HG03108 (cell line): ENCODE measurements around the gene LONRF3.

Experiments
- ATAC-seq: cut with Tn5 transposase; IDR thresholded peaks from one replicate; pipeline ENCODE4 v1.9.1; 2021; ENCODE audit warnings: moderate library complexity; ENCODE audit not compliant: unreplicated experiment

LONRF3 gene

GRCh38 chrX:118974088-118974907, at the start of gene LONRF3:
Gene LONRF3, plus strand, starts transcription at chrX:118974618. Its CDS starts 163 bp downstream, at chrX:118974781.
- ATAC-seq: no peak

DNA sequence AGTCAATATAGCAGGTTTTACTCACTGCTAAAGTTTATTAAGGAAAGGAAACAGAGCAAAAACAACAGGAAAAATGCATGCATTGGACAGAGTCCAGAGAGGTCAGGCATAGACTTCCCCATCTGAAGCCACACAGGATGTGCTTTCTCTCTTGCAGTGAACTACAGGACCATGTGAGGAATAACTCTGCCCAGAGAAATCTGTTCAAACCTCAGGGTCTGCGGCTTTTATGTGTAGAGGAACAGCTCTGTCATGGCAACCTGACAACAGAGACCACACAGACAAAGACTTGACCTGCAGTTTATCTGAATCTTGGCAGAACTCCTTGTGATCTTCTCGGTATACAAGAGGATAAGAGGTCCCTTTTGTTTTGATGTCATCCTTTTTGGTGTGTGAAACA, 46.3 kb upstream of the LONRF3 start:
- no peak for ATAC-seq

DNA sequence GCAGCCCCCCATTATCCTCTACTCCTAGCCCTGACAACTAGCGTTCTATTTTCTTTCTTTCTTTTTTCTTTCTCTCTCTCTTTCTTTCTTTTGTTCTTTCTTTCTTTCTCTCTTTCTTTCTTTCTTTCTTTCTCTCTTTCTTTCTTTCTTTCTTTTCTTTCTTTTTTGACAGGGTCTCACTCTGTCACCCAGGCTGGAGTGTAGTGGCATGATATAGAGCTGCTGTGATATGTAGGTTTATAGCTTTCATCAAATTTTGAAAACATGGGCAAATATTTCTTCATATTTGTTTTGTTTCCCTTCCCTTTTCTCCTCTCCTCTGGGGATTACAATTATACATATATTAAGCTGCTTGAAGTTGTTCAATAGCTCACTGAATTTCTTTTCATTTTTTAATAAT, 39.1 kb upstream of the LONRF3 start:
- no peak for ATAC-seq

DNA sequence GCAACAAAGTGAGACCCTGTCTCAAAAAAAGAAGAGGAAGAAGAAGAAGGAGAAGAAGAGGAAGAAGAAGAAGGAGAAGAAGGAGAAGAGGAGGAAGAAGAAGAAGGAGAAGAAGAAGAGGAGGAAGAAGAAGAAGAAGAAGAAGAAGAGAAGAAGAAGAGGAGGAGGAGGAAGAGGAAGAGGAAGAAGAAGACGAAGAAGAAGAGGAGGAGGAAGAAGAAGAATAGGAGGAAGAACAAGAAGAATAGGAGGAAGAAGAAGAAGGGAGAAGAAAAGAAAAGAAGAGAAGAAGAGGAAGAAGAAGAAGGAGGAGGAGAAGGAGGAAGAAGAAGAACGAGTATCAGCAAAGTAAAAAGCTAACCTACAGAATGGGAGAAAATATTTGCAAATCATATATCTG, 33.3 kb upstream of the LONRF3 start:
- no peak for ATAC-seq

DNA sequence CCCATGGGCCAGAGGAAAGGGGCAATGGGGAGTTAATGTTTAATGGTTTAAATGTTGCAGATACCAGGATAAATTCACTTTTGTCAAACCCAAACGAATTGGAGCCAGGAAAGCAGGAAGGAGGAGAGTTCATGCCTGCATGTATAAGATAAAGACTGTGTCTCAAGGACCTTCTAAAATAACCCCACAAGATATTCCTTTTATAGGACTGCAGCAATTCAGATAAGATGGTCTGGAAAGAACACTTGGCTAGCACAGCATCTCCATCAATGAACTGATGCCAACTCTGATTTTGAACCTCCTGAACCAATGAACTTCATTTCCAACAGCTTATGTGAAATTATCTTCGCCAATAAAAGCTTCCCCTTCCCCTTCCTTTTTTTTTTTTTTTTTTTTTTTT, 31.3 kb upstream of the LONRF3 start:
- no peak for ATAC-seq

GRCh38 chrX:118945921-118946320, 28.5 kb upstream of the LONRF3 start:
- ATAC-seq: no peak

- no peak for ATAC-seq
Measured at GRCh38 chrX:118948270-118948669, 26.1 kb upstream of the LONRF3 start.

DNA sequence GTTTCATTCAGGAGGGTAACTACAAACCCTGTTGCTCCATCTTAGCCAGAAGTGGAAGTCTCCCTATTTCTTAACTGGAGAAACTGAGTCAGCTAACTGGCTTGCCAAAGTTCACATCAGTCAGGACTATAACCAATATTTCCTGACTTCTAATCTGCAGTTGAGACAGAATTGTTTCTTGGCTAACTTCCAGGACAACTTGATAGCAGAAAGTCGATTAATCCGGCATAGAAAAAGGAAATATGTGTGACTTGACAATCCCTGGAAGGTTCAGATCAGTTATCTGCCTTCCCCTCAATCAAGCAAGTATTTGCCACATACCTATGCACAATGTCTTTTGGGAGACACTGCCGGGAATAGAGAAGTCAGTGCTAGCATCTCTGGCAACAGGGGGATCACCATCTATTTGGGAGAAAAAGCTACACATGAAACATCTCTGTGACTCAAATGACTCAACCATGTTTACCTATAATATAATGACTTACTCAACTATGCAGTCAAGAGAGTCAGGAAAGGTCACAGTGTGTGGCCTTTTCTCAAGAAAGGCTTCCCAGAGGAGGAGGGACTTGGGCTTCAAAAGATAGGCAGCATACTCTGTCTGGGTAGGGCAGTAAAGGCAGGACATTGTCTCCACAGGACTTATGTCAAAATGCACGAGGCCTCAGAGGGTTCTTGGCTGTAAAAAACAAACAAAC, 12.4 kb upstream of the LONRF3 start:
- ATAC-seq: no peak

- ATAC-seq: no peak
Measured at GRCh38 chrX:118963159-118963558, 11.3 kb upstream of the LONRF3 start.

DNA sequence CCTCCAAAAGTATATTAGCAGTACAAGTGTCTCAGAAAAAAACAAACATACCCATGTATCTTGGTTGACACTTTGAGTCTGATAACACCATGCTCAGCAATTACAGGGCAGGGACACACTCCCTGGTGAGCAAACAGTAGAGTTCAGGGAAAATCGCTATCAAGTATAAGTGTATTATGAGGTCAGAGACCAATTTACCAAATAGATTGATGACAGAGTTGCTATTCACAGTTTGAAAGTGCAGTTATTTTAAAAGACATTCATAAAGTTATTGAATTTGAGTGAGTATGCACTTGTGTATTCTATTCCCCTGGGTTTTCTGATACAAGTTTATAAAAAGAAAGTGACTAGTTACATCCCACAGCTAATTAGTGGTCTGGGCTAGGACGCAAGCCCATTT, 10.2 kb upstream of the LONRF3 start:
- no peak for ATAC-seq

DNA sequence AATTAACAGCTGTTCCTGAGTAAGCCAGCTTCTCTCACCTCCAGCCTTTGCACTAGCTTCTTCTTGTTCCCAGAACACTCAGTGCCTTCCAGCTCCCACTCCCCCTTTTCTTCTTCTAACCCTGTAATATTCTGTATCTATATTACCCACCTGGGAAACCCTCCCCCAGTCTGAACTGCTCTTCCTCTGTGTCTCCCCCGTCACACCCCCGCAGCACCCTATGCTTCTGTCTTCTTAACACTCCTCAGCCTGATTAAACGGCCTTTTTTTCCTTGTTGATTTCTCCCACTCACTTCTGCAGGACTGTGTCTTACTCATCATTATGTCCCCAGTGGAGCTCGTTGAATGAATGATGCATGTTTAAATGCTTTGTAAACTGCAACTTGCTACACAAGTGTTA, 9.0 kb upstream of the LONRF3 start:
- no peak for ATAC-seq

DNA sequence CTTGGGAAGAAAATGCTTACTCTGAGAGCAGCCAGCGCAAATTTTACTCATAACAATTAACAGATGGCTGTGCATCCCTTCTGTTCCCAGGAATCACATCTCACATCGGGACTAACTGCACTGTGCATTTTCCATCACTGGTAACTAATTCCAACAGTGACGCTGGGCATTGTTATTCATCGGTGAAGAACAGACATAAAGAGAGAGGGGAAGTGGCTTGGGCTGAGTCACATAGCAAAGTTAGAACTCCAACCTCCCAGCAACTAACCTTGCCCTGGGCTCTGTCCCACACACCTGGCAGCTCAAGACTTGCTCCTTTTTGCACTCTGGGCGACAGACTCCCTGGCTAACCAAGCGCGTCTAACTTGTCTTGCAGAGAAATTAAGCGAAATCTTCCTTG, 6.4 kb upstream of the LONRF3 start:
- no peak for ATAC-seq

DNA sequence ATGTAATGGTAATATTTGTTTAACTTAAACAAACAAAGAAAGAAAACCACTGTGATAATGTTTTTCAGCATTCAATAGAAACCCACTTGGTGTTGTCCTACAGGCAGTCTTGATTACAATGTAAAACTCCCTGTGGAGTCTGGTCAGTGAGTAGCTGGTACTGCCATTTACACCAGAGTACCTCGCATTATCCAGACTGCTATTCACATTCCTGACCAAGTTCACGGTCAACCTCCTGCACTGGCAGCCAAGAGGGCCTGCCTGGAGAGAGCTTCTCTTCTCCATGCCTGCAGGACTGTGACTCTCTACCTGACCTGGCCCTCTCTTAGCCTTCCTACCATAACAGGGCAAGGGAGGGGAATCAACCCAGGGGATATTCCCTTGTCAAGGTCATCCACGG, 2.9 kb upstream of the LONRF3 start:
- ATAC-seq: no peak

- no peak for ATAC-seq
Measured at GRCh38 chrX:118973389-118974087, 880 bp upstream of the LONRF3 start.

DNA sequence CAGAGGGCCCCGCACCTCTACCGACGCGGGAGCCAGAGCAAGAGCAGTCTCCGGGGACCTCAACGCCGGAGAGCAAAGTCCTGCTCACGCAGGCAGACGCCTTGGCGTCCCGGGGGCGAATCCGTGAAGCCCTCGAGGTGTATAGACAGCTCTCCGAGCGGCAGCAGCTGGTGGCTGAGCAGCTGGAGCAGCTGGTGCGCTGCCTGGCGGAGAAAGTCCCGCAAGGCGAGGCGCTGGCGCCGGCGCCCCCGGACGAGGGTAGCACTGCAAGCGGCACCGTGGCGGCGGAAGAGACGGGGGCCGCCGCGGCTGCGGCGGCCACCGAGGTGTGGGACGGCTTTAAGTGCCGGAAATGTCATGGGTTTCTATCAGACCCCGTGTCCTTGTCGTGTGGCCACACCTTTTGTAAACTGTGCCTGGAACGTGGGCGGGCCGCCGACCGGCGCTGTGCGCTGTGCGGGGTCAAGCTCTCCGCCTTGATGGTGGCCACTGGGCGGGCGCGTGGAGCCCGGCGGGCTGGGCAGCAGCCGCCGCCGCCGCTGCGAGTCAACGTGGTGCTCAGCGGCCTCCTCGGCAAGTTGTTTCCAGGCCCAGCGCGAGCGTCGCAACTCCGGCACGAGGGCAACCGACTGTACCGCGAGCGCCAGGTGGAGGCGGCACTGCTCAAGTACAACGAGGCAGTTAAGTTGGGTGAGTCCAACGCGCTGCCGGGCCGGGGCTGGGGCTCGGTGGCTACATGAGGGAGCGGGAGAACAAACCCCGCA, 672 bp downstream of the LONRF3 start:
- no peak for ATAC-seq

- ATAC-seq: no peak
Measured at GRCh38 chrX:118975831-118976598, 1.6 kb downstream of the LONRF3 start.

GRCh38 chrX:118976599-118977340, 2.4 kb downstream of the LONRF3 start:
- ATAC-seq: no peak

DNA sequence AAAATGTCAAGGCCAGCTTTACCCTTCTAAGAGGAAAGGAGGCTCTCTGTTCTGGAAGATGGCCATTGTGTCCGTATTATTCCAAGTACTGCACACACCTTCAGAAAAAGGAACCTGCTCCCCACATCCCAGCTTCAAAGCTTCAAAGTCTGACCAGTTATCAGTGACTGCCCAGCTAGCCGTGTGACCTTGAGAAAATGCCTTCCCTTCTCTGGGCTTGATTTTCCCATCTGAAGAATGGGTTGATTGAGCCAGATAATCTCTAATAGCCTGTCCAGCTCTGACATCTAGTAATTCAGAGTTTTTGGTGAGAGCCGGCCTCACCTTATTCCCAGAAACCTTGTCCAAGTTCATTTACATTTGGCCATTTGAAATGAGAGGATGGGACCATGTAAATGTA, 3.0 kb downstream of the LONRF3 start:
- ATAC-seq: no peak

DNA sequence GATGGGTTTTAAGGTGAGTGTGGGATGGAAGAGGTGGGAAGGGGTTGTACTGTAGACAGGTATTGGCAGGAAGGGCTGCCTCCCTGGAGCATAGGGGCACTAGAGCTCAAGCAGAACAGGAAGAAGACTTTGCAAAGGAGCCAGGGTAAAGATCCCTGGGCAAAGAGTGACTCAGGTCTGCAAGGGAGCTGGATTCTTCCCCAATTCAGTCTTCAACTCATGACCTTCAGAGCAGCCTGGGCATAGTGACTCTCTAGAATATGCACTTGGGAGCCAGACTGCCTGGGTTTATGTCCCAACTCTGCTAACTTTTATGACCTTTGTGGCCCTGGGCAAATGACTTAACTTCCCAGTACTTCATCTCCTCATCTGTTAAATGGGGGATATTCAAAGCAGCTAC, 4.0 kb downstream of the LONRF3 start:
- no peak for ATAC-seq

DNA sequence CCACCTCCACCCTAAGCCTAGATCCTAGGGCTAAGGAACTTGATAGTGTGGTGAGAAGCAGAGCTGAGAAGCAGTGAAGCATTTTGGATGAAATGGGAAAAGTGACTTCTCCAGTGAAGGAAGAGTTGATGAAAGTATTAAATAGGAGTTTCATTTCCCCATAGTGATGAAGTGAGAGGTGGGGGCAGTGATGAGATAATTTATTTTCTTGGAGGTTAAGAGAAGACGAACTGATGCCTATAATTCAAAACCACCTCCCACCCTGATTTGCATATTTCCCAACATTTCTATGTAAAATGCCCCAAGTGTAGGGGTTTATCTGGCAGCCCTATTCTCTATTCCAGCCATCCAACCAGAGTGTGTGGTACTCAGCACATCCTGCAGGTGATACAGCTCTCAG, 6.3 kb downstream of the LONRF3 start:
- no peak for ATAC-seq
